Measurements from ENCODE around the gene COL8A2. TPM values are rescaled to one million over a fixed set of nuclear protein-coding genes. Genes with fewer than 3 reads are reported as not detected.

Gene COL8A2
- total RNA-seq, 1 experiment from 2014 or later = not detected

DNA sequence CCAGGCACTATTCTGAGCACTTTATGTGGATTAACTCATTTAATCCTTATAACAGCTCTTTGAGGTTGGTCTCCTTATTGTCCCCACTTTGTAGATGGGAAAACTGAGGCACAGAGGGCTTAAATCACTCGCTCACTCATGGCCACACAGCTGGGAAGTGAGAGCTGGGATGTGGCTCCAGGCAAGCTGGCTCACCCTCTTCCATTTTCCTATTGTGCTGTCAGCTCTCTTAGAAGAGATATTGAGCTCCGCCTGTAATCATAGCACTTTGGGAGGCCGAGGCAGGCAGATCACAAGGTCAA, 3.8 kb upstream of the COL8A2 start:
- intact Hi-C loops (cut with micrococcal nuclease) = no loop called here
- ChIA-PET CTCF (interaction anchor here (0.9 kb wide), 1 partner anchor 266 kb away, joined by 4 read pairs; no protein-coding TSS in a partner anchor), POLR2A (interaction anchor here (0.9 kb wide), 1 partner anchor 1467 kb away, joined by 4 read pairs; the partner anchor contains the start of gene GNL2)

DNA sequence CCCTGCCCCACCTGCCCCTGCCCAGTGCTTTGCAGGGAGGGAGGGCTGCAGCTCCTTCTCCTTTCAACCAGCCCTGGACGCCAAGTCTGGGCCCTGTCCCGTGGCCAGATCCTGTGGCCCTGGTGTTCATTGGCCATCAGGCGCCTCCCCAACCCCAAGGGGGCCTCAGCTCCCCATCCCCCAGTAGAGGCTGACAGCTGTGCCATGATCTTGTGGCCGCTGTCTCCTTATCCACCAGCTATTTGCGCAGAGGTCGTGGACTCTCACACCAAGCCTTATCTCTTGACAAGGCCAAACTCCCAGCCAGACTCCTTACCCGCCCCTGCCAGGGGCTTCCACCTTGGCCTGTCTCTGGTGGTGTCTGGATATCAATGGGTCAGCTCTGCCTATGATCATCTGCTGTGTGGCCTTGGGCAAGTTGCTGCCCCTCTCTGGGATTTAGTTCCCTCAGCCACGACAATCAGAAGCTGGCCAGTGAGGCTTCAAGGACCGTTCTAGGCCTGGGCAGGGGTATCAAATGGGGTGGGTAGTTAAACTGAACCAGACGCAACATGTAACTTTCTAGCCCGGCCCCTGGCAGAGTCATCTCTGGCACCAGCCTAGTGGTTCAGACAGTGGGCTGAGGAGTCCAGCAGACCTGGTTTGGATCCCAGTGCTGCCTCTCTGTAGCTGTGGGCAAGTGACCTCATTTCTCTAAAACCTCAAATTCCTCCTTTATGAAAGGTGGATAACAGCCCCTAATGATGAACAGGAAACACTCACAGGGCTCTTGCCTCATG, 3.3 kb upstream of the COL8A2 start:
- BruUV-seq (replicated peaks) = no TSS peak
- intact Hi-C loops (cut with micrococcal nuclease) = no loop called here
- CTCF ChIA-PET = interaction anchor here (0.9 kb wide), 2 partner anchors 28 to 265 kb away, joined by 4 to 5 read pairs; no protein-coding TSS in a partner anchor

More for the DNA sequence above, 3.8 kb upstream of the COL8A2 start:
- peaks cover 11% of the 10 kb centered on the region for H3K27me3 Mint-ChIP-seq (ENCODE audit: insufficient read depth, unreplicated experiment)
- BruUV-seq (replicated peaks) = no TSS peak
- H3K27ac Mint-ChIP-seq (ENCODE audit: low read depth, unreplicated experiment) = no peak overlapping the region
- no peak overlapping the region for H3K4me3 Mint-ChIP-seq (ENCODE audit: unreplicated experiment)
- no peak for DNase-seq (ENCODE audit: unreplicated experiment)
- H3K36me3 Mint-ChIP-seq (ENCODE audit: insufficient read depth, unreplicated experiment) = peaks cover 5% of the 10 kb centered on the region
- no peaks in the 10 kb centered on the region for H3K9me3 Mint-ChIP-seq (ENCODE audit: unreplicated experiment)
- TF ChIP-seq, protein P1, sequence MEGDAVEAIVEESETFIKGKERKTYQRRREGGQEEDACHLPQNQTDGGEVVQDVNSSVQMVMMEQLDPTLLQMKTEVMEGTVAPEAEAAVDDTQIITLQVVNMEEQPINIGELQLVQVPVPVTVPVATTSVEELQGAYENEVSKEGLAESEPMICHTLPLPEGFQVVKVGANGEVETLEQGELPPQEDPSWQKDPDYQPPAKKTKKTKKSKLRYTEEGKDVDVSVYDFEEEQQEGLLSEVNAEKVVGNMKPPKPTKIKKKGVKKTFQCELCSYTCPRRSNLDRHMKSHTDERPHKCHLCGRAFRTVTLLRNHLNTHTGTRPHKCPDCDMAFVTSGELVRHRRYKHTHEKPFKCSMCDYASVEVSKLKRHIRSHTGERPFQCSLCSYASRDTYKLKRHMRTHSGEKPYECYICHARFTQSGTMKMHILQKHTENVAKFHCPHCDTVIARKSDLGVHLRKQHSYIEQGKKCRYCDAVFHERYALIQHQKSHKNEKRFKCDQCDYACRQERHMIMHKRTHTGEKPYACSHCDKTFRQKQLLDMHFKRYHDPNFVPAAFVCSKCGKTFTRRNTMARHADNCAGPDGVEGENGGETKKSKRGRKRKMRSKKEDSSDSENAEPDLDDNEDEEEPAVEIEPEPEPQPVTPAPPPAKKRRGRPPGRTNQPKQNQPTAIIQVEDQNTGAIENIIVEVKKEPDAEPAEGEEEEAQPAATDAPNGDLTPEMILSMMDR (IDR thresholded peaks at IDR 0.05; ENCODE audit: unreplicated experiment) = no peak
- H3K4me1 Mint-ChIP-seq (ENCODE audit: insufficient read depth, unreplicated experiment) = peaks cover 5% of the 10 kb centered on the region

DNA sequence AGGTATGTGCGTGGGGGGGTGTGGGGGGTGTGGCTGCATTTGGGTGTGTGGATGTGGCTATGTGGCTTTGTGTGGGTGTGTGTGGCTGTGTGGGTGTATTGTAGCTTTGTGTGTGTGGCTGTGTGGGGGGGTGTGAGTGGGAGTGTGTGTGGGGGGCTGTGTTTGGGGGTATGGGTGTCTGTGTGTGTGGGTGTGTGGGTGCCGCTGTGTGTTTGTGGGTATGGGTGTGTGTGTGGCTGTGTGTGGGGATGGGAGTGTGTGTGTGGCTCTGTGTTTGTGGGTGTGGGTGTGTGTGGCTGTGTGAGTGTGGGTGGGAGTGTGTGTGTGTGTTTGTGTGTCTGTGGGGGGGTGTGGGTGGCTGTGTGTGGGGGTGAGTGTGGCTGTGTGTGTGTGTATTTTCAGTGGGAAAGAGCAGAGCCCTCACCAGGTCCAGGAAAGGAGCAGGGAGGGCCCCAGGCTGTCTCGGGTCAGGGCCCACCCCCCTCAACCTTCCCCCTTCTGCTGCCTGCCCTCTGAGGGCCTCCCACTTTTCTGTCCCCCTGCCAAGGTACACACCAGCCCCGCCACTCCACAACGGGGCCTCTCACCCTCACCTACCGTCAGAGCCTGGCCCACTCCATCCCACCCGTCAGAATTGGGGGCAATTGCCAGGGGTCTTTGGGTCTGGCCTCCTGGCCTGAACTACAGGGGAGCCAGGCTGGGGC, 1.9 kb upstream of the COL8A2 start:
- H3K4me3 Mint-ChIP-seq (ENCODE audit: unreplicated experiment) = no peak overlapping the region
- peaks cover 21% of the 10 kb centered on the region for H3K27me3 Mint-ChIP-seq (ENCODE audit: insufficient read depth, unreplicated experiment)
- intact Hi-C loops (cut with micrococcal nuclease) = no loop called here
- ChIA-PET CTCF (no interaction called here), POLR2A (no interaction called here)
- no TSS peak for BruUV-seq (replicated peaks)
- TF ChIP-seq, protein P1 (IDR thresholded peaks at IDR 0.05; ENCODE audit: unreplicated experiment) = no peak
- no peak overlapping the region for H3K27ac Mint-ChIP-seq (ENCODE audit: low read depth, unreplicated experiment)
- H3K9me3 Mint-ChIP-seq (ENCODE audit: unreplicated experiment) = no peaks in the 10 kb centered on the region
- no peaks in the 10 kb centered on the region for H3K4me1 Mint-ChIP-seq (ENCODE audit: insufficient read depth, unreplicated experiment)
- peaks cover 5% of the 10 kb centered on the region for H3K36me3 Mint-ChIP-seq (ENCODE audit: insufficient read depth, unreplicated experiment)
- no peak for DNase-seq (ENCODE audit: unreplicated experiment)

More for the DNA sequence above, 3.3 kb upstream of the COL8A2 start:
- POLR2A ChIA-PET = interaction anchor here (0.9 kb wide), 1 partner anchor 1468 kb away, joined by 4 read pairs; the partner anchor contains the start of gene GNL2
- Mint-ChIP-seq H3K27me3 (ENCODE audit: insufficient read depth, unreplicated experiment) (peaks cover 17% of the 10 kb centered on the region), H3K4me3 (ENCODE audit: unreplicated experiment) (no peak overlapping the region), H3K36me3 (ENCODE audit: insufficient read depth, unreplicated experiment) (peaks cover 5% of the 10 kb centered on the region), H3K9me3 (ENCODE audit: unreplicated experiment) (no peaks in the 10 kb centered on the region), H3K27ac (ENCODE audit: low read depth, unreplicated experiment) (no peak overlapping the region), H3K4me1 (ENCODE audit: insufficient read depth, unreplicated experiment) (no peaks in the 10 kb centered on the region)
- TF ChIP-seq, protein P1 (IDR thresholded peaks at IDR 0.05; ENCODE audit: unreplicated experiment) = no peak
- DNase-seq (ENCODE audit: unreplicated experiment) = no peak

DNA sequence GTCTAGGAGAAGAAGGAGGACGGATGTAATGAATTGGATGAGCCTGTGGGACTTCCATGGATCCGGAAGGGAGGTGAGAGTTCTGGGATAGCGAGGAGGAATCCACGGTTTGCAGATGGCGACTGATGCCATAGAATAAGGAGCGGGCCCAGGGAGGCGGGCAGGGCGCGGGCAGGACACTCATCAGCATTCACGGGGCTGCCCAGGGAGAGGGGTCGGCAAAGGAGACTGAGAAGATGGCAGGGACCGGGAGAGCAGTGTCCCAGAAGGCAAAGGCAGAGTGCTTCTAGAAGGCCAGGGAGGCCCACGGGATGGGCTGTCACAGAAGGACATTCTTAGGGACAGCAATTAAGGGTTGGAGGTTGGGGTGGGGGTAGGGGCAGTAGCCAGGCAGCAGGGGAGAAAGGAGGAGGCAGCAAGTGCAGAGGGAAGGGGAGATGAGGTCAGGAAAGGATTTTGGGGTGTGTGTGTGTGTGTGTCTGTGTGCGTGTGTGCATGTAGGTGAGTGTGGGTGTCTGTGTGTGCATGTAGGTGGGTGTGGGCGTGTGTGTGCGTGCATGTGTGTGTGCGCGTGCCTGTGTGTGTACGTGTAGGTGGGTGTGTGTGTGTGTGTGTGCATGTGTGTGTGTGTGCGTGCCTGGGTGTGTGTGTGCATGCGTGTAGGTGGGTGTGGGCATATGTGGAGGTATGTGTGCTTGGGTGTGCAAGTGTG, 1.1 kb upstream of the COL8A2 start:
- no peak overlapping the region for H3K27ac Mint-ChIP-seq (ENCODE audit: low read depth, unreplicated experiment)
- ChIA-PET CTCF (no interaction called here), POLR2A (no interaction called here)
- intact Hi-C loops (cut with micrococcal nuclease) = no loop called here
- H3K4me1 Mint-ChIP-seq (ENCODE audit: insufficient read depth, unreplicated experiment) = no peaks in the 10 kb centered on the region
- H3K27me3 Mint-ChIP-seq (ENCODE audit: insufficient read depth, unreplicated experiment) = peaks cover 21% of the 10 kb centered on the region
- no TSS peak for BruUV-seq (replicated peaks)
- no peaks in the 10 kb centered on the region for H3K9me3 Mint-ChIP-seq (ENCODE audit: unreplicated experiment)
- no peak for DNase-seq (ENCODE audit: unreplicated experiment)
- TF ChIP-seq, protein P1 (IDR thresholded peaks at IDR 0.05; ENCODE audit: unreplicated experiment) = no peak
- no peak overlapping the region for H3K4me3 Mint-ChIP-seq (ENCODE audit: unreplicated experiment)
- peaks cover 5% of the 10 kb centered on the region for H3K36me3 Mint-ChIP-seq (ENCODE audit: insufficient read depth, unreplicated experiment)
